GM23338 (cell line): ENCODE results near the gene MYOD1.

Experiments
- CREB1 ChIP-seq: fragments of 250-450 bp; sonication (Bioruptor Pico); IDR thresholded peaks from 2 replicates; pipeline ENCODE4 v1.5.0; 2020; ENCODE audit warnings: low read depth, mild to moderate bottlenecking, moderate library complexity
- EZH2 ChIP-seq: fragments of 200-600 bp; sonication (generic); IDR thresholded peaks from one replicate; pipeline ENCODE4 v1.8.0; 2017; ENCODE audit warnings: antibody characterized with exemption, mild to moderate bottlenecking, low read depth; ENCODE audit not compliant: unreplicated experiment
- EZH2phosphoT487 ChIP-seq: fragments of 200-600 bp; sonication (generic); IDR thresholded peaks from one replicate; pipeline ENCODE4 v1.8.1; 2018; ENCODE audit warnings: antibody characterized with exemption; ENCODE audit not compliant: unreplicated experiment
- JUNB ChIP-seq: IDR thresholded peaks from one replicate; pipeline ENCODE4 v1.6.1; 2016; ENCODE audit warnings: antibody characterized with exemption; ENCODE audit not compliant: unreplicated experiment
- NANOG ChIP-seq: IDR thresholded peaks from 2 replicates; pipeline ENCODE4 v1.6.1; 2016; ENCODE audit warnings: antibody characterized with exemption, borderline replicate concordance
- POLR2AphosphoS5 ChIP-seq: IDR thresholded peaks from 2 replicates; pipeline ENCODE4 v1.6.1; 2016; ENCODE audit warnings: antibody characterized with exemption, low read depth
- STAT1 ChIP-seq: IDR thresholded peaks from one replicate; pipeline ENCODE4 v1.6.1; 2016; ENCODE audit warnings: antibody characterized with exemption; ENCODE audit not compliant: unreplicated experiment
- ZNF114 ChIP-seq: fragments of 250-450 bp; sonication (Bioruptor Pico); IDR thresholded peaks from 2 replicates; pipeline ENCODE4 v1.5.0; 2020; ENCODE audit warnings: mild to moderate bottlenecking, moderate library complexity
- ZNF331 ChIP-seq: fragments of 250-450 bp; sonication (Bioruptor Pico); IDR thresholded peaks from 2 replicates; pipeline ENCODE4 v1.5.0; 2020; ENCODE audit warnings: low read depth, mild to moderate bottlenecking, moderate library complexity
- TF ChIP-seq, protein P1 (sequence below), 2 experiments: fragments of 200-600 bp in 1 of 2; sonication (generic) in 1 of 2; conservative IDR thresholded peaks; 2 replicates each; pipeline versions ENCODE4 v1.5.1 to v1.6.1; 2016 to 2017; ENCODE audit warnings: antibody characterized with exemption in 2 of 2, low read depth in 2 of 2, mild to moderate bottlenecking in 2 of 2, moderate library complexity in 1 of 2
- TF ChIP-seq, protein P2 (sequence below): IDR thresholded peaks from one replicate; pipeline ENCODE4 v1.6.1; 2018; ENCODE audit warnings: antibody characterized with exemption; ENCODE audit not compliant: unreplicated experiment
- TF ChIP-seq, protein P3 (sequence below): IDR thresholded peaks from 2 replicates; pipeline ENCODE4 v1.6.1; 2016; ENCODE audit warnings: antibody characterized with exemption
- TF ChIP-seq, protein P4 (sequence below): fragments of 250-450 bp; sonication (Bioruptor Pico); IDR thresholded peaks from 2 replicates; pipeline ENCODE4 v1.5.0; 2020; ENCODE audit warnings: mild to moderate bottlenecking, moderate library complexity

DNA sequence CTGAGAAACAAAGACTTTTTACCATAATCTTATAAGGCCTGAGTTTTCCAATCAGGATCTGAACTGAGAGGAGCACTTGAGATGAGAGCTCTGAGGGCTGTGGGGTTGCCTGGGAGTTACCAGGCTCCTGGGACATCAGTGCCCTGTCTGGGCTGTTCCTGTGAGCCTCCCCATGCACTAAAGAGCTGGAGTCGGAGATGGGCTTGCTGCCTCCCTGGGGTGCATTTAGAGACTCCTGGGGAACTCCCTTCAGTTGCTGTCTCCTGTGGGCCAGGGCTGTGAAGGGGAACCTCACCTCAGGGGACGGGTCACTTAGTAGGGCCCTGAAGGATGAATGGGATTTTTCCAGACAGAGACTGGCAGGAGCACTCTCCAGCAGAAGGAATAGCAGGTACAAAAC is 48.5 kb downstream of the MYOD1 start:
- TF ChIP-seq, protein P1, sequence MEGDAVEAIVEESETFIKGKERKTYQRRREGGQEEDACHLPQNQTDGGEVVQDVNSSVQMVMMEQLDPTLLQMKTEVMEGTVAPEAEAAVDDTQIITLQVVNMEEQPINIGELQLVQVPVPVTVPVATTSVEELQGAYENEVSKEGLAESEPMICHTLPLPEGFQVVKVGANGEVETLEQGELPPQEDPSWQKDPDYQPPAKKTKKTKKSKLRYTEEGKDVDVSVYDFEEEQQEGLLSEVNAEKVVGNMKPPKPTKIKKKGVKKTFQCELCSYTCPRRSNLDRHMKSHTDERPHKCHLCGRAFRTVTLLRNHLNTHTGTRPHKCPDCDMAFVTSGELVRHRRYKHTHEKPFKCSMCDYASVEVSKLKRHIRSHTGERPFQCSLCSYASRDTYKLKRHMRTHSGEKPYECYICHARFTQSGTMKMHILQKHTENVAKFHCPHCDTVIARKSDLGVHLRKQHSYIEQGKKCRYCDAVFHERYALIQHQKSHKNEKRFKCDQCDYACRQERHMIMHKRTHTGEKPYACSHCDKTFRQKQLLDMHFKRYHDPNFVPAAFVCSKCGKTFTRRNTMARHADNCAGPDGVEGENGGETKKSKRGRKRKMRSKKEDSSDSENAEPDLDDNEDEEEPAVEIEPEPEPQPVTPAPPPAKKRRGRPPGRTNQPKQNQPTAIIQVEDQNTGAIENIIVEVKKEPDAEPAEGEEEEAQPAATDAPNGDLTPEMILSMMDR (conservative IDR thresholded peaks at IDR 0.05; ENCODE audit: low read depth in 2 of 2), result no peak
- TF ChIP-seq, protein P2, sequence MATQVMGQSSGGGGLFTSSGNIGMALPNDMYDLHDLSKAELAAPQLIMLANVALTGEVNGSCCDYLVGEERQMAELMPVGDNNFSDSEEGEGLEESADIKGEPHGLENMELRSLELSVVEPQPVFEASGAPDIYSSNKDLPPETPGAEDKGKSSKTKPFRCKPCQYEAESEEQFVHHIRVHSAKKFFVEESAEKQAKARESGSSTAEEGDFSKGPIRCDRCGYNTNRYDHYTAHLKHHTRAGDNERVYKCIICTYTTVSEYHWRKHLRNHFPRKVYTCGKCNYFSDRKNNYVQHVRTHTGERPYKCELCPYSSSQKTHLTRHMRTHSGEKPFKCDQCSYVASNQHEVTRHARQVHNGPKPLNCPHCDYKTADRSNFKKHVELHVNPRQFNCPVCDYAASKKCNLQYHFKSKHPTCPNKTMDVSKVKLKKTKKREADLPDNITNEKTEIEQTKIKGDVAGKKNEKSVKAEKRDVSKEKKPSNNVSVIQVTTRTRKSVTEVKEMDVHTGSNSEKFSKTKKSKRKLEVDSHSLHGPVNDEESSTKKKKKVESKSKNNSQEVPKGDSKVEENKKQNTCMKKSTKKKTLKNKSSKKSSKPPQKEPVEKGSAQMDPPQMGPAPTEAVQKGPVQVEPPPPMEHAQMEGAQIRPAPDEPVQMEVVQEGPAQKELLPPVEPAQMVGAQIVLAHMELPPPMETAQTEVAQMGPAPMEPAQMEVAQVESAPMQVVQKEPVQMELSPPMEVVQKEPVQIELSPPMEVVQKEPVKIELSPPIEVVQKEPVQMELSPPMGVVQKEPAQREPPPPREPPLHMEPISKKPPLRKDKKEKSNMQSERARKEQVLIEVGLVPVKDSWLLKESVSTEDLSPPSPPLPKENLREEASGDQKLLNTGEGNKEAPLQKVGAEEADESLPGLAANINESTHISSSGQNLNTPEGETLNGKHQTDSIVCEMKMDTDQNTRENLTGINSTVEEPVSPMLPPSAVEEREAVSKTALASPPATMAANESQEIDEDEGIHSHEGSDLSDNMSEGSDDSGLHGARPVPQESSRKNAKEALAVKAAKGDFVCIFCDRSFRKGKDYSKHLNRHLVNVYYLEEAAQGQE, result no peak
- TF ChIP-seq EZH2phosphoT487 (no peak), POLR2AphosphoS5 (no peak), EZH2 (no peak), JUNB (no peak), CREB1 (CRISPR knock-in tag) (no peak), NANOG (no peak), ZNF114 (CRISPR knock-in tag) (no peak), ZNF331 (CRISPR knock-in tag) (no peak), STAT1 (no peak)
- TF ChIP-seq, protein P3, sequence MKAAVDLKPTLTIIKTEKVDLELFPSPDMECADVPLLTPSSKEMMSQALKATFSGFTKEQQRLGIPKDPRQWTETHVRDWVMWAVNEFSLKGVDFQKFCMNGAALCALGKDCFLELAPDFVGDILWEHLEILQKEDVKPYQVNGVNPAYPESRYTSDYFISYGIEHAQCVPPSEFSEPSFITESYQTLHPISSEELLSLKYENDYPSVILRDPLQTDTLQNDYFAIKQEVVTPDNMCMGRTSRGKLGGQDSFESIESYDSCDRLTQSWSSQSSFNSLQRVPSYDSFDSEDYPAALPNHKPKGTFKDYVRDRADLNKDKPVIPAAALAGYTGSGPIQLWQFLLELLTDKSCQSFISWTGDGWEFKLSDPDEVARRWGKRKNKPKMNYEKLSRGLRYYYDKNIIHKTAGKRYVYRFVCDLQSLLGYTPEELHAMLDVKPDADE, result no peak
- TF ChIP-seq, protein P4, sequence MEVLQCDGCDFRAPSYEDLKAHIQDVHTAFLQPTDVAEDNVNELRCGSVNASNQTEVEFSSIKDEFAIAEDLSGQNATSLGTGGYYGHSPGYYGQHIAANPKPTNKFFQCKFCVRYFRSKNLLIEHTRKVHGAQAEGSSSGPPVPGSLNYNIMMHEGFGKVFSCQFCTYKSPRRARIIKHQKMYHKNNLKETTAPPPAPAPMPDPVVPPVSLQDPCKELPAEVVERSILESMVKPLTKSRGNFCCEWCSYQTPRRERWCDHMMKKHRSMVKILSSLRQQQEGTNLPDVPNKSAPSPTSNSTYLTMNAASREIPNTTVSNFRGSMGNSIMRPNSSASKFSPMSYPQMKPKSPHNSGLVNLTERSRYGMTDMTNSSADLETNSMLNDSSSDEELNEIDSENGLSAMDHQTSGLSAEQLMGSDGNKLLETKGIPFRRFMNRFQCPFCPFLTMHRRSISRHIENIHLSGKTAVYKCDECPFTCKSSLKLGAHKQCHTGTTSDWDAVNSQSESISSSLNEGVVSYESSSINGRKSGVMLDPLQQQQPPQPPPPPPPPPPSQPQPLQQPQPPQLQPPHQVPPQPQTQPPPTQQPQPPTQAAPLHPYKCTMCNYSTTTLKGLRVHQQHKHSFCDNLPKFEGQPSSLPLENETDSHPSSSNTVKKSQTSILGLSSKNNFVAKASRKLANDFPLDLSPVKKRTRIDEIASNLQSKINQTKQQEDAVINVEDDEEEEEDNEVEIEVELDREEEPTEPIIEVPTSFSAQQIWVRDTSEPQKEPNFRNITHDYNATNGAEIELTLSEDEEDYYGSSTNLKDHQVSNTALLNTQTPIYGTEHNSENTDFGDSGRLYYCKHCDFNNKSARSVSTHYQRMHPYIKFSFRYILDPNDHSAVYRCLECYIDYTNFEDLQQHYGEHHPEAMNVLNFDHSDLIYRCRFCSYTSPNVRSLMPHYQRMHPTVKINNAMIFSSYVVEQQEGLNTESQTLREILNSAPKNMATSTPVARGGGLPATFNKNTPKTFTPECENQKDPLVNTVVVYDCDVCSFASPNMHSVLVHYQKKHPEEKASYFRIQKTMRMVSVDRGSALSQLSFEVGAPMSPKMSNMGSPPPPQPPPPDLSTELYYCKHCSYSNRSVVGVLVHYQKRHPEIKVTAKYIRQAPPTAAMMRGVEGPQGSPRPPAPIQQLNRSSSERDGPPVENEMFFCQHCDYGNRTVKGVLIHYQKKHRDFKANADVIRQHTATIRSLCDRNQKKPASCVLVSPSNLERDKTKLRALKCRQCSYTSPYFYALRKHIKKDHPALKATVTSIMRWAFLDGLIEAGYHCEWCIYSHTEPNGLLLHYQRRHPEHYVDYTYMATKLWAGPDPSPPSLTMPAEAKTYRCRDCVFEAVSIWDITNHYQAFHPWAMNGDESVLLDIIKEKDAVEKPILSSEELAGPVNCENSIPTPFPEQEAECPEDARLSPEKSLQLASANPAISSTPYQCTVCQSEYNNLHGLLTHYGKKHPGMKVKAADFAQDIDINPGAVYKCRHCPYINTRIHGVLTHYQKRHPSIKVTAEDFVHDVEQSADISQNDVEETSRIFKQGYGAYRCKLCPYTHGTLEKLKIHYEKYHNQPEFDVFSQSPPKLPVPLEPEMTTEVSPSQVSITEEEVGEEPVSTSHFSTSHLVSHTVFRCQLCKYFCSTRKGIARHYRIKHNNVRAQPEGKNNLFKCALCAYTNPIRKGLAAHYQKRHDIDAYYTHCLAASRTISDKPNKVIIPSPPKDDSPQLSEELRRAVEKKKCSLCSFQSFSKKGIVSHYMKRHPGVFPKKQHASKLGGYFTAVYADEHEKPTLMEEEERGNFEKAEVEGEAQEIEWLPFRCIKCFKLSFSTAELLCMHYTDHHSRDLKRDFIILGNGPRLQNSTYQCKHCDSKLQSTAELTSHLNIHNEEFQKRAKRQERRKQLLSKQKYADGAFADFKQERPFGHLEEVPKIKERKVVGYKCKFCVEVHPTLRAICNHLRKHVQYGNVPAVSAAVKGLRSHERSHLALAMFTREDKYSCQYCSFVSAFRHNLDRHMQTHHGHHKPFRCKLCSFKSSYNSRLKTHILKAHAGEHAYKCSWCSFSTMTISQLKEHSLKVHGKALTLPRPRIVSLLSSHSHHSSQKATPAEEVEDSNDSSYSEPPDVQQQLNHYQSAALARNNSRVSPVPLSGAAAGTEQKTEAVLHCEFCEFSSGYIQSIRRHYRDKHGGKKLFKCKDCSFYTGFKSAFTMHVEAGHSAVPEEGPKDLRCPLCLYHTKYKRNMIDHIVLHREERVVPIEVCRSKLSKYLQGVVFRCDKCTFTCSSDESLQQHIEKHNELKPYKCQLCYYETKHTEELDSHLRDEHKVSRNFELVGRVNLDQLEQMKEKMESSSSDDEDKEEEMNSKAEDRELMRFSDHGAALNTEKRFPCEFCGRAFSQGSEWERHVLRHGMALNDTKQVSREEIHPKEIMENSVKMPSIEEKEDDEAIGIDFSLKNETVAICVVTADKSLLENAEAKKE (CRISPR knock-in tag), result no peak
